HG02571 (cell line): Measurements from ENCODE around the gene KIRREL1.

Source experiments
- ATAC-seq: cut with Tn5 transposase; IDR thresholded peaks from one replicate; pipeline ENCODE4 v1.9.1; 2021; ENCODE audit warnings: mild to moderate bottlenecking, moderate library complexity; ENCODE audit not compliant: unreplicated experiment

Gene KIRREL1

DNA sequence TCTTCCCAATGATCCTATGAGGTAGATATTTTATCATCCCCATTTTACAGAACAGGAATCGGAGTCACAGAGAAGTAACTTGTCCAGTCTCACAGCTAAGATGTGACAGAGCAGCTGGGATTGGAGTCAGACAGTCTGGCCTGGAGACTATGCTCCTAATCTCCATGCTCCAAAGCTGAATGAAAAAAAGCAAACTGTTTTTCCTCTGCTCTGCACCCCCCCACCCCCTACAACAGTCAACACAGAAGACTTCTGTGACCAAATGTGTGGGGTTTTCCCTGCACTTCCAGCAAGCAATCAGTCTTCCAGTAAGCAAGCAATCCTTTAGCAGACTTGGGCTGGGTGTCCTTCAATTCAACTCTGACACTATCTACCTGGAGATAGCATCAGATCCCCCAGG lies 33.2 kb downstream of the KIRREL1 start:
- no peak for ATAC-seq

GRCh38 chr1:158027508-158027907 lies 34.1 kb downstream of the KIRREL1 start:
- ATAC-seq = no peak

GRCh38 chr1:158028969-158029368 lies 35.5 kb downstream of the KIRREL1 start:
- ATAC-seq = no peak

GRCh38 chr1:158035014-158035413 lies 41.6 kb downstream of the KIRREL1 start:
- no peak for ATAC-seq

DNA sequence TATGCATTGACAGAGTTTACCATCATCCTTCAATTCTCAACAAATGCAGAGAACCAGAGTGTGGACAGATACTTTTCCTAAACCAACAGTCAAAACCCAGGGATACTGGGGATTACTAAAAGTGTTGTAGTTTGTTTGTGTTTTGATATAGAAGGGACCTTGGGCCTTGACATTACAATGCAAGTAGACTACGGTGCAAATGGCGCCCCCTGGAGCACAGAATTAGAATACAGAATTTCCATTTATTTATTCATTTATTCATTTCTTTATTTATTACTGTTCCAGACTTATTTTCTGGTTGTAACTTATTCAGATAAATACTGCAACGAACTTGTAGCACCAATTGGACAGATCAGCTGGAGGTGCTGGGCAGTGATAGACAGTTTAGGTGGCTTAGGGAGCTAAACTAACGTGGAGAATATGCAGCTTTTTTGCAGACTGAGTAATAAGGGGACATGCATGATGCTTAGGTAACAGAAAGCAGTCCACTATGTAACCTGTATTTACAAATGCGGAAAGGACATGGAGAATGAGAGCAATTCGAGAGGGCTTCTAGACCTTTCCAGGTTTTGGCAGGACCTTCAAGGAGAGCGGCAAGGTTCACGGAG lies 42.6 kb downstream of the KIRREL1 start:
- ATAC-seq = no peak

GRCh38 chr1:158037008-158037865 lies 43.8 kb downstream of the KIRREL1 start:
- no peak for ATAC-seq

GRCh38 chr1:158037866-158038359 lies 44.5 kb downstream of the KIRREL1 start:
- no peak for ATAC-seq

GRCh38 chr1:158038793-158039192 lies 45.3 kb downstream of the KIRREL1 start:
- no peak for ATAC-seq

DNA sequence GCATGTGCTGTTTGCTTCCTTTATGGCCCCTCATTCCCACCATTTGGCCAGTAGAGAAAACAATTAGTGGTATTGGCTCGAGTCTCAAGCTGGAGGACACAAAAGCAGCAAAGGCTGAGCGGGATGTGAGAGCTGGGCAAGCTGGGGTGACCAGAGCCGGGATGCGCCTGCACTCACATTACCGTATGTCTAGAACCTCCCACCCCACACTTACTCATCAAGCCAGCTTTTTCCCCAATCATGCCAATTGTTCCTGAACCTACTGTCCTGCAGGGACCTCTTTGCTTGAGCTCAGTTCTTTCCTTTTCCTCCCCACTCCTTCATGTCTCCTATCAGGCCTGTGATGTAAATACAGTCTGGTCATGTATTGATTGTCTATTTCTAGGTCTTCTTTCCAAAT lies 45.9 kb downstream of the KIRREL1 start:
- no peak for ATAC-seq

DNA sequence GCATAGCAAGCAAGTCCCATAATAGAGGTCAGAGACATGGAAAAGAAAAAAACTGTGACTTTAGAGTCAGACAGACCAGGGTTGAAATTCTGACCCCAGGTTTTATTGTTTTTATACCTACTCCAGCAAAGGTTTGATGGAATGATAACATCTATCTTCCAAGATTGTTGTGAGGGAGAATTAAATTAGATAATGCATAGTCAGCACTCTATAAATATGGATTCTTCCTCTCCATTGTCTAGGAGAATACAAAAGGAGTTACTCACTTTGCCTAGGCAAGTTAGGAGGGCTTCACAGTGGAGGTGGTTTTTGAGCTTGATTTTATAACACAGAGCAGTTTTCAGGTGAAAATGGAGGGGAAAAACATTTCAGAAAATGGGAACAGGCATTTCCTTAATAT lies 46.9 kb downstream of the KIRREL1 start:
- no peak for ATAC-seq

DNA sequence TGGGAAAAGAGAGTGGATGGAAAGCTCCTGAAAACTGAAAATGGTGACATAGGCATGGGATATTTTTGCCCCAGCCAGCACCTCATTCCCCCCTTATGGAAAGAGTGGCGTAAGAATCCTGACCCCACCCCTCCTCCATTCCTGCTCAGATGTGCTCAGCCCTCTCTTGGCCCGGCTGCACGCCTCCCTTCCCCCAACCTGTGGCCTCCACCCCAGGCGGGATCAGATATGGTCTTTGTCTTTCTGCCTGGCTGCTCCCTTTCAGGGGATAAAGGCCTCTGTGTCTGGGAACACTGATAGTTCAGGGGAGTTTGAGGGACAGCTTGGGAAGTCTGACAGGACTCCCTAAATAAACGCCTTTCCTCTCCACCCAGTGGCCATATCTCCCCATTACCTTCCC lies 49.8 kb downstream of the KIRREL1 start:
- ATAC-seq = no peak

GRCh38 chr1:158045639-158046038 lies 52.2 kb downstream of the KIRREL1 start:
- ATAC-seq = no peak

GRCh38 chr1:158046715-158047510 lies 53.5 kb downstream of the KIRREL1 start:
- no peak for ATAC-seq

DNA sequence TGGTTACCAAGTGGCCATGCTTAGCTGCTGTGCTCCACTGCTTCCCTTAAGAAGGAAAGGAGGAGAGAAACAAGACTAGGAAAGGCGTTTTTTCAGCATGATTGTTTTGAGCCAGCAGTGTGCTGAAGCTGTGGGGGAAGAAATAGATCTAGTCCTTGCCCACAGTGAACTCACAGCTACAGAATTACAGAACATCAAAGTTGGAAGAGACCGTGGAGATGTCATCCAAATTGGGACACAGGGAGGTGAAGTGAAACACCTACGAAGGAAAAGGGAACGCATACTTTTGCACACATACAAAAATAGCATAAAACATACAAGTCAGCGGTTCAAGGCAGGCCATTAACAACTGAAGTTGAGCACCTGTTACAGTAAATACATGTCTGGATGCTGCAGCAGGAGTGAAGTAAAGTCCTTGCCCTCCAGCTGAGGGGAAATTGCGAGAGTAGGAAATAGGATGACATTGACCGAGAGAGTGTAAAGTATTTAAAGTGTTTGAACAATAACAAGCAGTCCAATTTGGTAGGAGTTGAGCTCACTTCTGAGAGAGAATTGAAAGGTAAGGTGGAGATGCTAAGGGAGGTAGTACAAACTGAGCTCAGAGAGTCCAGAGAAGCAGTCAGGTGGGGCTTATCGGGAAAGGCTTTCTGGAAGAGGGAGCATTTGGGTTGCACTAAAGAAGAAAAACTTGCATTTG lies 55.1 kb downstream of the KIRREL1 start:
- no peak for ATAC-seq

DNA sequence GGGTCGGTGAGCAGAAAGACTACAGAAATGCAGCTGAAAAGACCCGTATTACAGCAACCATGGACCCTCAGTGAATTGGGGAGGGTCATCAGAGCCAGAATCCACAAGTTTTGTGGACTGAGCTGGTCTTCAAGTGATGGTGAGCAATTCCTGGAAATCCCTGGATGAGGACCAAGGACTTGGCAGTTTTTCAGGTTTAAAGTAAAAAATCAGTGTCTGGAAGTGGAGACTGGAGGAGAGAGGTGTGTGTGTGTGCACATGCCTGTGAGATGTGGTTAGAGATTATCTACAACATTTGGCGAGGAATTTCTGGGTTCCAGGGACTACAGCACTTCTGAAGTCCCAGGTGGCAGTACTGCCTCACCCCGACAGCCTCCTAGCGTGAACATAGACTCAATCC lies 56.4 kb downstream of the KIRREL1 start:
- ATAC-seq = no peak

- ATAC-seq = no peak
Observed at GRCh38 chr1:158053276-158053675, 59.8 kb downstream of the KIRREL1 start.

- ATAC-seq = no peak
Observed at GRCh38 chr1:158054721-158055120, 61.3 kb downstream of the KIRREL1 start.

DNA sequence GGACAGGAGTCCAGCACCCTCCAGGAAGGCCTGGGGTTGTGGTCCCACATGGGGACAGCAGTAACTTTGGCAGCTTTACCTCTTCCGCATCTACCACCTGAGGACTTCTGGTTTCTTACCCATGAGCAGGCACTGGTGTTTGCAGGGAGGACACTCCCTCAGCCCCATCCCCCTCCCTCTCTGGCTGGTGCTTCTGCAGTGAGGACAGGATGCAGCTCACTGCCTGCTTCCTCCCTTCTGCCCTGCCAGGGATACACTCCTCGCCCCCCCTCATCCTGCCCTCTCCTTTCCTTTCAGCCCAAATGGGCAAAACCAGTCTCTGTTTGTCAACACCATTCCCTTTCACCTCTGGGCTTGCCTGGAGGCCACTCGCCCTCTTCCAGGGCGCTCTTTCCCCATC lies 62.4 kb downstream of the KIRREL1 start:
- ATAC-seq = no peak

GRCh38 chr1:158056498-158056897 lies 63.1 kb downstream of the KIRREL1 start:
- ATAC-seq = no peak

- ATAC-seq = no peak
Observed at GRCh38 chr1:158058237-158058985, 65.0 kb downstream of the KIRREL1 start.
